ENCODE data around the gene TMEM250.
A peak's percentile ranks its signal among the peaks of the same experiment; 100 is the strongest.

TMEM250 gene

GRCh38 chr9:136086951-136087740 lies 31.5 kb downstream of the TMEM250 start:
- no peak for TF ChIP-seq POLR2A (IDR thresholded peaks at IDR 0.05; ENCODE audit: low read depth, low read length)
- FAIRE-seq (no peak), DNase-seq (ENCODE audit: insufficient read length, low spot score) (no peak)

GRCh38 chr9:136086213-136086881 lies 32.3 kb downstream of the TMEM250 start:
- no peak for TF ChIP-seq POLR2A (IDR thresholded peaks at IDR 0.05; ENCODE audit: low read depth, low read length)
- peak; percentile 11 for DNase-seq (ENCODE audit: insufficient read length, low spot score)
- FAIRE-seq: no peak

- no peak for FAIRE-seq
- no peak for DNase-seq (ENCODE audit: insufficient read length, low spot score)
- no peak for TF ChIP-seq POLR2A (IDR thresholded peaks at IDR 0.05; ENCODE audit: low read depth, low read length)
These were observed 32.9 kb downstream of the TMEM250 start for GRCh38 chr9:136085815-136086212.

GRCh38 chr9:136084063-136084944 lies 34.4 kb downstream of the TMEM250 start:
- no peak for TF ChIP-seq POLR2A (IDR thresholded peaks at IDR 0.05; ENCODE audit: low read depth, low read length)
- DNase-seq (ENCODE audit: insufficient read length, low spot score): no peak
- no peak for FAIRE-seq

GRCh38 chr9:136083558-136084062 lies 35.1 kb downstream of the TMEM250 start:
- DNase-seq (ENCODE audit: insufficient read length, low spot score): no peak
- TF ChIP-seq POLR2A (IDR thresholded peaks at IDR 0.05; ENCODE audit: low read depth, low read length): no peak
- FAIRE-seq: no peak

- no peak for FAIRE-seq
These were observed 35.9 kb downstream of the TMEM250 start for GRCh38 chr9:136082496-136083361.

GRCh38 chr9:136081826-136082495 lies 36.7 kb downstream of the TMEM250 start:
- FAIRE-seq: no peak
- TF ChIP-seq POLR2A (IDR thresholded peaks at IDR 0.05; ENCODE audit: low read depth, low read length): no peak
- no peak for DNase-seq (ENCODE audit: insufficient read length, low spot score)

More at GRCh38 chr9:136082496-136083361, 35.9 kb downstream of the TMEM250 start:
- TF ChIP-seq POLR2A (IDR thresholded peaks at IDR 0.05; ENCODE audit: low read depth, low read length): no peak
- DNase-seq (ENCODE audit: insufficient read length, low spot score): no peak

- FAIRE-seq (no peak), DNase-seq (ENCODE audit: insufficient read length, low spot score) (no peak)
- no peak for TF ChIP-seq POLR2A (IDR thresholded peaks at IDR 0.05; ENCODE audit: low read depth, low read length)
These were observed 37.4 kb downstream of the TMEM250 start for GRCh38 chr9:136081113-136081825.

- DNase-seq (ENCODE audit: insufficient read length, low spot score) (no peak), FAIRE-seq (no peak)
- no peak for TF ChIP-seq POLR2A (IDR thresholded peaks at IDR 0.05; ENCODE audit: low read depth, low read length)
These were observed 38.0 kb downstream of the TMEM250 start for GRCh38 chr9:136080716-136081112.

- FAIRE-seq: peak; percentile 89
- TF ChIP-seq POLR2A (IDR thresholded peaks at IDR 0.05; ENCODE audit: low read depth, low read length): no peak
- peak; percentile 81 for DNase-seq (ENCODE audit: insufficient read length, low spot score)
These were observed 38.8 kb downstream of the TMEM250 start for GRCh38 chr9:136079916-136080246.

GRCh38 chr9:136079211-136079915 lies 39.3 kb downstream of the TMEM250 start:
- no peak for TF ChIP-seq POLR2A (IDR thresholded peaks at IDR 0.05; ENCODE audit: low read depth, low read length)
- peak; percentile 96 for FAIRE-seq
- DNase-seq (ENCODE audit: insufficient read length, low spot score): peak; percentile 84

Data from H54 (cell line).